Measurements from ENCODE around the gene DBNL.

GRCh38 chr7:44057849-44058758, 13.6 kb downstream of the DBNL start:
- no peak for TF ChIP-seq POLR2AphosphoS5 (IDR thresholded peaks at IDR 0.05; ENCODE audit: low read depth, low read length)
- TF ChIP-seq POLR2A (IDR thresholded peaks at IDR 0.05; ENCODE audit: low read depth, low read length) = no peak
